CD4-positive, alpha-beta T cell treated with Interleukin-17A for 1 hour (primary cell): Measurements from ENCODE around the gene RECQL5.

Experiments used
- DNase-seq: peaks from one replicate; pipeline ENCODE4 v3.0.0-alpha.2; 2020

RECQL5 gene

DNA sequence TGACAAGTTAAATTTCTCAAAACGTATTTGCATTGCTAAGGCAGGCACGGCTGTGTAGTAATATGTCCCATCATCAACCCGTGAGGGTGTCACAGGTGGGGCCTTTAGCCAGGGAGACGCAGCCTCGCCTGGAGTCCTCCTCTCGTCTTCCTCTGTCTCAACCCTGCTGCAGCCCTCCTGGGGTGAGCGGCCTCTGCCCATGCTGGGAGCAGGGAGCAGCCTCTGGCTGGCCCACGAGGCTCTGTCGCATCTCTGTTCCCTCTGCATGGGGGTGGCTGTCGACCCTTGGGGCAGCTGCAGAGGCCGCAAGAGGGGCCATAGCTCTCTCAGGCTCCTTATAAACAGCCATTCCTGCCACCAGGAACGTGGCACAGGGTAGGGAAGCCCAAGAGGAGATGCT, 34.5 kb downstream of the RECQL5 start:
- DNase-seq: no peak

DNA sequence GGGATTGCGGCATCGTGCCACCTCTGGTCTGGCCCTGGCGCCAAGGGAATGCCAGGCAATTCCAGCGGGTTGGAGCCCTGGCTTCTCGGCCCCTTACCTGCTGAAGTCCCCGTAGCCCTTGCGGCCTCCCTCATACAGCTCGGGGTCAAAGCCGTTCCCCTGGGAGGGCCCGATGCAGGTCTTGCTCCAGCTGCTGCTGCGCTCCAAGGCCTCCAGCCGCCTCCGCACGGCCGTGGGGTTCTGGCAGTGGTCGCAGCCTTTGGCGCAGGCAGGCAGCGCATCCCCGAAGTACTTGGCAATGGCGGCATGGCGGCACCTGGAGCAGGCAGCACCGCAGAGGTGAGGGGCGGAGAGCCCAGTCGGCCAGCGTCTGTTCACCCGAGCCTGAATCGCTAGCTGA, 35.6 kb downstream of the RECQL5 start:
- no peak for DNase-seq

DNA sequence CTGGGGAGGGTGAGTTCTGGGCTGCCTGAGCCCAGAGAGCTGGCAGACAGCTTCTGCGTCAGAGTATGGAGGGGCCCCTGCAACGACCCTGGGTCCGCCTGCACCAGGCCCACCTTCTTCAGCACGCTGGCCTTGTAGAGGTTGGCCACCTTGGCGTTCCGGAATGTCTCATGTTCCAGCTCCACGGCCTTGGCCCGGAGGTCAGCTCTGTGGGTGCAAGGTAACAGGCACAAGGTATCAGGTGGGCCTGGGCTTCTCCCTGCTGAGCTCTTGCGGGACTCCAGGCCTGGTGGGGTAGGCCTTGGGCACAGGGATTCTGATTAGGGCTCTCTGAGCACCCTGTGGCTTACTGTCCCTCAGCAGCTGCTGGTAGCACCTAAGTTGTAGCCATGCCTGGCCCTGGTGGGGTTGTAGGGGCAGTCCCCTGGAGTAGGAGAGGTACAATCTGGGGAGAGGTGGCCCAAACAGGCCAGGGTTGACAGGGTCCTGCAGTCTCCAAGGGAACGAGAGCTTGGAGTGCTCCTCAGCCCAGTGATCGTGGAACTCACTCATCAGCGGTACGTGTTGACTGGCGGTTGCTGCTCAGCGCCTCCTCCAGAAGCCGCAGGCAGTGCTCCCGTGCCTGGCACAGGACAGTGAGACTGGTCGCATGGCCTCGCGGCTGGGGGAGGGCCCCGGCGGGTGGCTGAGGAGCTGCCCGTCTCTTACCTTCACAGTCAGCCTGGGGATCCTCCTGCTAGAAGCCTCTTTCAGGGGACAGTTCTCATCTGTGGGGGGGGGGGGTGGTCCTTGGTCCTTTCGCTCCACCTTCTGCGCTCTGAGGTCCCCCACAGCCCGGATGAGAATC, 36.7 kb downstream of the RECQL5 start:
- DNase-seq: no peak

DNA sequence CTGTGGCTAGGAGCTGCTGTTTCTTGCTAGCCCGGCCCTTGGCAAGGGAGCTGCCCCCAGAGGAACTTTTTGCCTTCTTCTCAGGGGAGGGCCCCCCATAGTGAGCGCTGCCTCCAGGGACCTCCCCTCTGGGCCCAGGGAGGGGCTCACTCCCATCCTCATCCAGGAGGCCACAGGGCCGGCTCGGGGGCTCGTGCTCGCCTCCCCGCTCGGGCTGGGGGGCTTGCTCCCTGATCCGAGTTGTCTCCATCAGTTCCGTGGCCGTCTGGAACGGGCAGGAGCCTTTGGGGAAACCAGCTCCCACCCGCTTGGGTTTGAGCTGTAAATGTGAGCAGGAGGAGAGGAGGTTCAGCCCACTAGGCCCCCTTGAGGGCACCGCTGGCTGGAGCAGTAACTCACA, 37.8 kb downstream of the RECQL5 start:
- DNase-seq: no peak

DNA sequence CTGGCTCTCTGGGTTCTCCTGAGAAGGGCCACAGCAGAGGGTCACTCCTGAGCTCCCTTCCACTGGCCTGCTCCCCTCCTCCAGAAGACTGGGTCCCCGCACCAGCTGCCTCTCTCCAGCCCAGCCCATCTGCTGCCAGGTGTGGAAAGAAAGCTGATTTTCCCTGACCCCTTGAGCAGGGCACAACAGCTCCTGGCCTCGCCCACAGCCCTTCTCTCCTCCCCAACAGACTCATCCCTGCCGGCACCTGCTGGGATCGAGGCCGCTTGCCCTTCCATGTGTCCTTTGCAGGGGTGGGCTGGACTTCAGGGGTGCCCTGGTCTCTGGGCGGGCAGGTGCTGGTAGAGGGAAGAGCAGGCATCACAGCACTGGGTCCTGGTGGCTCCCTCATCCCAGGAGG, 38.5 kb downstream of the RECQL5 start:
- no peak for DNase-seq

DNA sequence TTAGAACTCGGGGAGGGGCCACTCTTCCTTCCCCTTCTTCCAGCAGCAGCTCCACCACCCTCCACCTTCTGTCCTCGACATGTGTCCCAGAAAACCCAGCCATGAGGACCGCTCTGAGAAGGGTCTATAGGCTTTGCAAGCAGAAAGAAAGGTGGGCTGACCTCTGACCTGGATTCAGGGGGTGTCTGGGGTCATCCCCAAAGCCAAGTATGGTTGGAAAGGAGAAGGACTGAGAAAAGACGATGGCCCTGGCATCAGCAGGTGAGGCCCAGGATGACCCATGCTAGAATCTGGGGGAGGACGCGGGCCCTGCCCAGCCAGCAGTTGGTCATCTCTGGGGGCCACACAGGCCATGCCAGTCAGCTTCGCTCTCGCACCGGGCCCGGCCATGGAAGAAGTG, 39.9 kb downstream of the RECQL5 start:
- no peak for DNase-seq

DNA sequence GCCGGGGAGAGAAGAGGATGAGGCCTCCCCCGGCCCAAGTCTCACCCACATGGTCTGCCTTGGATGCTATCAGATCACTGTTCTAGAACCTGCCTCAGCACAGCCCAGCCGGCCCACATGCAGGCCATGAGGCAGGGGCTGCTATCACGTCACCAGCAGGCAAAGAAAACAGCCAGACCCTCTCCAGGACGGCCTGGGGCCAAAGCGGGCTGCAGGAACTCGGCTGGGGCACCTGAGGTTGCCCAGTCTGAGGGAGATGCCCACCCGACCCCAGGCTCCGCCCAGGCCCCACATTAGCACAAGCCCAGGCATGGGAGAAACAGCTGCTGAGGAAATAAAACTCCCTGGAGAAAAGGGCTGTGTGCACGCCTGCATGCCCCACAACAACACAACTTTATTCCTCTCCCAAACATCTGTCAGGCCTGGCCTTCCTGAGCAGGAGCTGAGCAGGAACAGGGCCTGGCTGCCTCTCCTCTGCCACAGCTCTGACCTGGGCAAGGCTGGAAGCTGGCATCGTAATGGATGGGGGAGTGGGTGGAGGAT, 40.4 kb downstream of the RECQL5 start:
- DNase-seq: no peak

DNA sequence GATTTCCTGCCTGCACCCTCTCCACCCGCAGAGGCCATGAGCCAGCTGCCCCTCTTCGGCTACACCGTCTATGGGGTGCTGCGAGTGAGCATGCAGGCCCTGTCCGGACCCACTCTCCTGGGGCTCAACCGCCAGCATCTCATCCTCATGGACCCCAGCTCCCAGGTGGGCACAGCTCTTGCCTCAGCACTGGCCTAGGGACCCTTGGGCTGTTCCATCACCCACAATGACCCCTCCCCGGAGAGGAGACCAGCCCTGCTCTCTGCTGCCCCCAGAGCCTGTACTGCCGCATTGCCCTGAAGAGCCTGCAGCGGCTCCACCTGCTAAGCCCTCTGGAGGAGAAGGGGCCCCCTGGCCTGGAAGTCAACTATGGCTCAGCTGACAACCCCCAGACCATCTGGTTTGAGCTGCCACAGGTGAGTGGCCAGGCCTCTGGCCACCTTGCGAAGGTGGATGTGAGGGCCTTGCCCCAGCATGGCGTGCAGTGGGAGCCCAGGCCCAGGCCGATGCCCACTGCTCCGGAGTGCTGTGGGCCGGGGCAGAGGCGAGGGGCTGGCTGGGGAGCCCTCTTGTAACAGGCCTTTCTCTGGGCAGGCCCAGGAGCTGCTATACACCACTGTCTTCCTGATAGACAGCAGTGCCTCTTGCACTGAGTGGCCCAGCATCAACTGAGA, 41.0 kb downstream of the RECQL5 start:
- no peak for DNase-seq

DNA sequence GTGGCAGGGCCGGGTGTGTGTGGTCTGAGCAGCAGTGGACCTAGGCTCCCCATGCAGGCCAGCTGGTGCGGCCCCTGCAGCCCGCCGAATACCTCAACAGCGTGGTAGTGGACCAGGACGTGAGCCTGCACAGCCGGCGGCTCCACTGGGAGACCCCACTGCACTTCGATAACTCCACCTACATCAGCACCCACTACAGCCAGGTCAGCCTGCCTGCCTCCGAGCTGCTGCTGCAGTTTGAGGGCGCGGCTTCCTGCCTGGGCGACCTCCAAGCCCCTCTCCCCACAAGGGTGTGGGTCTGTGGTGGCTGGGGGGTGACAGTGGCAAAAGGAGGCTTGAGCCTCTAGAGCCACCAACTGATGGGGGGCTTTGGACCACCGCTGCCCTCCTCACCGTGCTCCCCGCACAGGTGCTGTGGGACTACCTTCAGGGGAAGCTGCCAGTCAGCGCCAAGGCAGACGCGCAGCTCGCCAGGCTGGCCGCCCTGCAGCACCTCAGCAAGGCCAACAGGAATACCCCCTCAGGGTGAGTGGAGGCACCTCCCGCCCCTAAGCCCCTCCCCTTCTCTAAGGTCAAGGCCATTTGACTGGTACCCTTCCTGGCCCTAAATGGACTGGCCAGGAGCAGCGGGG, 42.1 kb downstream of the RECQL5 start:
- DNase-seq: no peak

DNA sequence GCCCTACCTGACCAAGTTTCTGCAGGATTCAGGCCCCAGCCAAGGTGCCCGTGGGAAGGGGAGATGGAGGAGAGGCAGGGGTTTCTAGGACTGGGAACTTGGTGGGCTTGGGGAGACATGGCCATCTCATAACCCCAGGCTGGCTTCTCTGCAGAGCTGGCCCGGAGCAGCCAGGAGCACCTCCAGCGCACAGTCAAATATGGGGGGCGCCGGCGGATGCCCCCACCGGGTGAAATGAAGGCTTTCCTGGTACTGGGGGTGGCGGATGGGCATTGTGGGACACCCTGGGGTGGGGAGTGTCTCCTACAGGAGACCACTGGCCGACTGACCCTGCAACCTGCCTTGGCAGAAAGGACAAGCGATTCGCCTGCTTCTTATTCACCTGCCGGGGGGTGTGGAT, 42.9 kb downstream of the RECQL5 start:
- DNase-seq: no peak

DNA sequence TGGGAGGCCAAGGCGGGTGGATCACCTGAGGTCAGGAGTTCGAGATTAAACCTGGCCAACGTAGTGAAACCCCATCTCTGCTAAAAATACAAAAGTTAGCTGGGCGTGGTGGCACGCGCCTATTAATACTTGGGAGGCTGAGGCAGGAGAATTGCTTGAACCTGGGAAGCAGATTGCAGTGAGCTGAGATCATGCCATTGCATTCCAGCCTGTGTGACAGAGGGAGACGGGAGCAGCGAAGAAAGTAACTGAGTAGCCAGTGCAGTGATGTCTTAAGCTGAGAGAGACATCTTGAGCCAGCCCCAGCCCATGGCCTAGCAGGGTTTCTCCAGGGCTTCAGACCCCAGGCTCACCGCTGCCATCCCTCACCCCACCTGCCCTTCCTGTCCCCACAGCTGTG, 43.6 kb downstream of the RECQL5 start:
- no peak for DNase-seq

DNA sequence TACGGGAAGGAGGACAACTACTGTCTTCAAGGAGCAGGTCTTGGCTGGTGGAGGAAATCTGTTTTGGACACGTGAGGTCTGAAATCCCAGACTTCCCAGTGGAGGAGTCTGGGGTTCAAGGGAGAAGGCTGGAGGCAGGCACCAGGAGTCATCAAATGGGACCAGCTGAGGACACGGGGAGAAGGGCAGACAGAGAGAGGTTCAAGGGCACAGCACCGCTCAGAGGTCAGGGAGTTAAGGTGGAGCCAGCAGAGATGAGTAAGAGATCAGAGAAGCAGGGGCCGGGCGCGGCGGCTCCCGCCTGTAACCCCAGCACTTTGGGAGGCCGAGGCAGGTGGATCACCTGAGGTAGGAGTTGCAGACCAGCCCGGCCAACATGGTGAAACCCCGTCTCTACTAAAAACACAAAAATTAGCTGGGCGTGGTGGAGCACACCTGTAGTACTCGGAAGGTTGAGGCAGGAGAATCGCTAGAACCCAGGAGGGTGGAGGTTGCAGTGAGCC, 44.1 kb downstream of the RECQL5 start:
- DNase-seq: no peak

DNA sequence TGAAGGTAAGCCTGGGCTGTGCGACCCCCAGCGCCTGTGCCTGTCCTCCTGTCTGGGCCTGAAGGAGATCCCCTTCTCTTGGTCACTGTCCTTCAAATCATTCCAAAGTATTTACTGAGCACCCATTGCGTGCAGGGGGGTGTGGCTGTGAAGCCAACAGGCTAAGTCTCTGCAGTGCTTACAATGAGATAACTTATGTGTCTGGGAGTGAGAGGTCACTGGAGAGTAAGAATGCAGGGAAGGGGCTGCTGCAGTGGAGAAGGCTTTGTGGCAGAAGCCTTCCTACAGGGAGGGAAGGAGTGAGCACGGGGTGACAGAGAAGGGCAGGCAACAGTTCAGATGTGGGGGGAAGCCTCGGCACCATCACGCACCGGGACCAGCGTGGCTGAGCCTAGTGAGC, 44.9 kb downstream of the RECQL5 start:
- no peak for DNase-seq

DNA sequence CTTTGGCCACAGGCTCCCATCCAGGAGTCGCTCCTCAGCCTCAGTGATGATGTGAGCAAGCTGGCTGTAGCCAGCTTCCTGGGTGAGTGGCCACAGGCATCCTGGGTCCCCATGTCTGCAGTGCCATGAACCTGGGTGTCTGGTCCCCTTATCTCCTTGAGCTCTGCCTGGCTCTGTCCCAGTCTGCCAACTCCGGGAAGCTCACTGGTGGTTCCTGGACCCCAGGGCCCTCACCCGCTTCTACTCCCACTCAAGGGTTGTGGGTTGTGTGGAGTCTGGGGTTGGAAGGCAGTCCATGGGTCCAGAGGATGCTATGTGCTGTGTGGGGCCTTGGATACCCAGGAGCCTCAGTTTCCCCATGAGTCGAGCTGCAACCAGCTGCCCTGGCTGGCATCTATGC, 45.5 kb downstream of the RECQL5 start:
- no peak for DNase-seq

DNA sequence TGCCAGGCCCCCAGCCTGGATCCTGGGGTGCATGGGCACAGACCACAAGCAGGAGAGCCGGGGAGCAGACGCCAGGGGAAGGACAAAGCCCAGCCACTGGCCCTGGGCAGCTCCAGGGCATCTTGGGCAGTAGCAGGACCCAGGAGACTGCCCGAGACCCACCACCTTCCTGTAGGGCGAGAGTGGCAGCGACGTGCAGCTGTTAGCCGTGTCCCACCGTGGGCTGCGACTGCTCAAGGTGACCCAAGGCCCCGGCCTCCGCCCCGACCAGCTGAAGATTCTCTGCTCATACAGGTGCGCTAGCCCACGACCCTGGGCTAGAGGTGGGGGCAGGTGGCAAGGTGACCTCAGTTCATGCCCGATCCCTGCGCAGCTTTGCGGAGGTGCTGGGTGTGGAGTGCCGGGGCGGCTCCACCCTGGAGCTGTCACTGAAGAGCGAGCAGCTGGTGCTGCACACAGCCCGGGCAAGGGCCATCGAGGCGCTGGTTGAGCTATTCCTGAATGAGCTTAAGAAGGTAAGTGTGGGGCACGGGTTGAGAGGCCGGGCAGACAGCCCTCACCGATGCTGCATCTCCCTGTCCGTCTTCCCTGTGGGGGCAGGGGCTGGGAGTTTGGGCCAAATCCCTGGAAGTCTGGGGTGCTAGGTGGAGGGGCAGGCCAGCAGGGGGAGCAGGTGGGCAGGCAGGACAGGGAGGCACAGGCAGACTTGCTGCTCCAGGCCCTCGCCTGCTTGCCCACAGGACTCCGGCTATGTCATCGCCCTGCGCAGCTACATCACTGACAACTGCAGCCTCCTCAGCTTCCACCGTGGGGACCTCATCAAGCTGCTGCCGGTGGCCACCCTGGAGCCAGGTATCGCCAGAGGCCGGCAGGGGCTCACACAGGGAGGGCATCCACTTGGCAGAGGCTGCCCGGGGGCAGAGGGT, 47.2 kb downstream of the RECQL5 start:
- DNase-seq: no peak

DNA sequence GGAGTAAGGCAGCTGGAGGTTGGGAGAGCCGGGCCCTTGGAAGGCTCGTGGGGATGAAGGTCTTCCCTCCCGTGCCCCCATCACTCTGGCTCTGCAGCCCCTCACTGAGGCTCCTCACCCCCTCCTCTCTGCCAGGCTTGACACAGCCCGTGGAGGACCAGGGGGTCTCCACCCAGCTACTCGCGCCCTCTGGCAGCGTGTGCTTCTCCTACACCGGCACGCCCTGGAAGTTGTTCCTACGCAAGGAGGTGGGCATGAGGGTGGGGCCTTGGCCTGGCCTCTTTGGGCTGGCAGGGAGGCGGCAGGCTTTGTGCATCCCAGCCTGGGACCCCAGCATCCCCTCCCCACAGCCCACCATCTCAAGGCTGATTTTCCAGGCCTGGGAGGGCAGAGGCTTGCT, 49.3 kb downstream of the RECQL5 start:
- no peak for DNase-seq

DNA sequence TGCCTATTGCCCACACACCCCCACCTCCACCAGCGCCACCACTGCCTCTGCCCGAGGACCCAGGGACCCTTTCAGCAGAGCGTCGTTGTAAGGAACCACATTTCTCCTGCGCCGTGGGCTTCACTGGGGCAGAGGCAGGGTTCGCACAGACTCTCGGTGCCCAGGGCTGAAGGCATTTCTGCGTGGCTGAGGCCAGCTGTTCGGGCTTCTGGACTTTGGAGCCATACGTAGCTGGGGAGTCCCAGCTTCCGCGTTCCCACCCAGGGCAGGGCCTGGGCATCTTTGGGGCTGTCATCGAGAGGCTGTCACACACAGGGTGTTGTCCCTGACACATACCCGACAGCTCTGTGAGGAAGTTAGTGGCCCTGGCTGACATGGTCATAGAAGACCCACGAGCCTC, 49.7 kb downstream of the RECQL5 start:
- DNase-seq: no peak

DNA sequence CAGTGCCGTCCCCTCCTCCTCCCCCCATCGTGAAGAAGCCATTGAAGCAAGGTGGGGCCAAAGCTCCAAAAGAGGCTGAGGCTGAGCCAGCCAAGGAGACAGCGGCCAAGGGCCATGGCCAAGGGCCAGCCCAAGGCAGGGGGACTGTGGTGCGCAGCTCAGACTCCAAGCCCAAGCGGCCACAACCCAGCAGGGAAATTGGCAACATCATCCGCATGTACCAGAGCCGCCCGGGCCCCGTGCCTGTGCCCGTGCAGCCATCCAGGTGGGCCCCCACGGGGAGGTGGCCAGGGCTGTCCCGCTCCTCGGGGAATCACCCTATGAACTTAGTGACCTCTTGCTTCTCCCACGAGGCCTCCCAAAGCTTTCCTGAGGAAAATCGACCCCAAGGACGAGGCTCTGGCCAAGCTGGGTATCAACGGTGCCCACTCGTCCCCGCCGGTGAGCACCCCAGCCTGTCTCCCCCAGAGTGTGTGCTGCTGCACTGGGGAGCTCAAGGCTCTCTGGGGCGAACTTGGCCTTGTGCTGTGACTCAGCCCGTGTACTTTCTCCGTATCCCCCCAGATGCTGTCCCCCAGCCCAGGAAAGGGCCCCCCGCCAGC, 50.3 kb downstream of the RECQL5 start:
- DNase-seq: no peak

DNA sequence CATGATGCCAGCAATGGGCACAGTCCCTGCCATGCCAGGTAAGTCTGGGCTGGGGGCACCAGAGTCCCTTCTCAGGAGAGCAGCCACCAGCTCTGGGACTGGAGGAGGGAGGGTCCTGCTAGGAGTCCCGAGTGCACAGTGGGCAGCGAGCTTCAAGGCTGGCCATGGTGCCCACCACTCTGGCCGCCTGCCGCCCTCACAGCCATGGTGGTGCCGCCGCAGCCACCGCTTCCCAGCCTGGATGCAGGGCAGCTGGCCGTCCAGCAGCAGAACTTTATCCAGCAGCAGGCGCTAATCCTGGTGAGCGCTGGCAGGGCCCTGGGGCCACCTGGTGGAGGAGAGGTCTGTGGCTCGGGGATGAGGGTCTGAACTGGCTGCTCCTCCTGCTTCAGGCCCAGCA, 51.7 kb downstream of the RECQL5 start:
- DNase-seq: no peak

DNA sequence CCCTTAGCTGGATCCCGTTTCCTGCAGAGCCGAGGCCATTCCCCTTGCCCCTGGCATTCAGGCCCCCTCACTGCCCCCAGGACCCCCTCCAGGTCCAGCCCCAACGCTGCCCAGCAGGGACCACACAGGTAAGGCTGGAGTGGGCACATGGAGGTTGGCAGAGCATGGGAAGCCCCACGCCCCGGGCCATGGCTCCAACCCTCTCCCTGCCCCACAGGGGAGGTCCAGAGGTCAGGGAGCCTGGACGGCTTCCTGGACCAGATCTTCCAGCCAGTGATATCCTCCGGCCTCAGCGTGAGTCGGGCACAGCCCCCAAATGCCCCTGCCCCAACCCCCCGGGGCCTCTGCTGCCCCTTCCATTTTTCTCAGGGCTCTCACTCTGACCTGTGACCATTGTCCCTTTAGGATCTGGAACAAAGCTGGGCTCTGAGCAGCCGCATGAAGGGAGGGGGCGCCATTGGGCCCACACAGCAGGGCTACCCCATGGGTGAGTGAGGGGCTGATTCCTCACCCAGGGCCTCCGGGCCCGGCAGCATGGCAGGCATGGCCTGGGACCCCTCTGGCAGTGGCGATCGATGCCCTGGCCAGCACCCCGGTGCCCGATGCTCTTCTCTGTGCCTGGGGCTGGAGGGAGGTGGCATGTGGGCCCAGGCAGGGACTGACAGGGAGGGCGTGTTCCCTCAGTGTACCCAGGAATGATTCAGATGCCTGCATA, 52.2 kb downstream of the RECQL5 start:
- DNase-seq: no peak

DNA sequence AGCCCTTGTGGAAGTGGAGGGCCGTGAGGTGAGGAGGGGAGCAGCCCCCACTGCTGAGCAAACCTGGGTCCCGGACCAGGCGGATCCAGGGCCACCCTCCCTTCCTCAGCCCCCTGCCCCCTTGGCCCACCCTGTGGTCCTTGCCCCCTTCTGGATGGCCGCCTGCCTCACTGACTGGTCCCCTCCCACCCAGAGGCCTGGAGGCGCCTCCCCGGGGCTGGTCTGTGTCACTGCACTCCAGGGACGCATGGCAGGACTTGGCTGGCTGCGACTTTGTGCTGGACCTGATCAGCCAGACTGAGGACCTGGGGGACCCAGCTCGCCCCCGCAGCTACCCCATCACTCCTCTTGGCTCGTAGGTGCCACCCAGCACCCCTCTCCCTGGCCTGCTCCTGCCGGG, 52.9 kb downstream of the RECQL5 start:
- DNase-seq: no peak
